GM06990 (cell line): ENCODE results near the gene RPS24.
A peak's percentile ranks its signal among the peaks of the same experiment; 100 is the strongest.

Source experiments
- DNase-seq: peaks from one replicate; pipeline ENCODE4 v3.0.0-alpha.2; 2011; ENCODE audit not compliant: insufficient read length; ENCODE audit errors: extremely low read depth
- H3K27me3 ChIP-seq: replicated peaks from 2 replicates; pipeline ENCODE4 v1.6.0; 2011; ENCODE audit warnings: low read length; ENCODE audit not compliant: control insufficient read depth, insufficient read depth
- H3K36me3 ChIP-seq: 2 replicates; pipeline ENCODE4 v1.5.1; 2011; ENCODE audit warnings: low read length; ENCODE audit not compliant: control insufficient read depth, insufficient read depth
- H3K4me3 ChIP-seq: replicated peaks from 2 replicates; pipeline ENCODE4 v1.5.1; 2011; ENCODE audit warnings: low read depth, mild to moderate bottlenecking, control low read depth, low read length
- TF ChIP-seq, protein P1 (sequence below): IDR thresholded peaks from 2 replicates; pipeline ENCODE4 v1.5.1; 2011; ENCODE audit warnings: low read length, control low read depth, mild to moderate bottlenecking, inconsistent platforms; ENCODE audit not compliant: insufficient read depth, poor library complexity, severe bottlenecking

Gene RPS24

DNA sequence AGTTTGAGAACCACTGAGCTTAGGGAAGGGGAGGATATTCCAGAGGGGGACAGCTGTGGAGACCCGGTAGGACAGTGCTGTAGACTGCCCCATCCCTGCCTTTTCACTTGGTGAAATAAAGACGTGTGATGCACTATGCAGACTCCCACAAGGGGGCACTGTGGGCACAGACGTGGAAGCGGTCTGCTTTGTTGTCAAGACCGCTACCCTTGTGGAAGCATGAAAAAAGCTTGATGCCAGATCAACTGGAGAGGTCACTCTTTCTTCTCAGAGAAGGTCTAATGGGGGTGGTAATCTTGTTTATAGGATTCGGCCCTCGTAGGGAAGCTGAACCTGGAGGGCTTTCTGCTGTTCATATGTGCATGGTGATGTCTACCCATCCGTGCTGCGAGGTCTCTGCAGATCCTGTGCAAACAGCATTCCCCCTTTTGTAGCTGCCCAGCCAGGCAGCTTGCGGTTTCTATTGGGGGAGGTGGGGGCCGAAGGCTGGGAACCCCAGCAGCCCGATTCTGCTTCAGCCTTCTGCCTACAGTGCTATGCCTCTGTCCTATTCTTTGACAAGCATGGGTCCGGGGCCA lies 13.7 kb downstream of the RPS24 start:
- TF ChIP-seq, protein P1, sequence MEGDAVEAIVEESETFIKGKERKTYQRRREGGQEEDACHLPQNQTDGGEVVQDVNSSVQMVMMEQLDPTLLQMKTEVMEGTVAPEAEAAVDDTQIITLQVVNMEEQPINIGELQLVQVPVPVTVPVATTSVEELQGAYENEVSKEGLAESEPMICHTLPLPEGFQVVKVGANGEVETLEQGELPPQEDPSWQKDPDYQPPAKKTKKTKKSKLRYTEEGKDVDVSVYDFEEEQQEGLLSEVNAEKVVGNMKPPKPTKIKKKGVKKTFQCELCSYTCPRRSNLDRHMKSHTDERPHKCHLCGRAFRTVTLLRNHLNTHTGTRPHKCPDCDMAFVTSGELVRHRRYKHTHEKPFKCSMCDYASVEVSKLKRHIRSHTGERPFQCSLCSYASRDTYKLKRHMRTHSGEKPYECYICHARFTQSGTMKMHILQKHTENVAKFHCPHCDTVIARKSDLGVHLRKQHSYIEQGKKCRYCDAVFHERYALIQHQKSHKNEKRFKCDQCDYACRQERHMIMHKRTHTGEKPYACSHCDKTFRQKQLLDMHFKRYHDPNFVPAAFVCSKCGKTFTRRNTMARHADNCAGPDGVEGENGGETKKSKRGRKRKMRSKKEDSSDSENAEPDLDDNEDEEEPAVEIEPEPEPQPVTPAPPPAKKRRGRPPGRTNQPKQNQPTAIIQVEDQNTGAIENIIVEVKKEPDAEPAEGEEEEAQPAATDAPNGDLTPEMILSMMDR: peak; percentile 88
- DNase-seq: no peak

DNA sequence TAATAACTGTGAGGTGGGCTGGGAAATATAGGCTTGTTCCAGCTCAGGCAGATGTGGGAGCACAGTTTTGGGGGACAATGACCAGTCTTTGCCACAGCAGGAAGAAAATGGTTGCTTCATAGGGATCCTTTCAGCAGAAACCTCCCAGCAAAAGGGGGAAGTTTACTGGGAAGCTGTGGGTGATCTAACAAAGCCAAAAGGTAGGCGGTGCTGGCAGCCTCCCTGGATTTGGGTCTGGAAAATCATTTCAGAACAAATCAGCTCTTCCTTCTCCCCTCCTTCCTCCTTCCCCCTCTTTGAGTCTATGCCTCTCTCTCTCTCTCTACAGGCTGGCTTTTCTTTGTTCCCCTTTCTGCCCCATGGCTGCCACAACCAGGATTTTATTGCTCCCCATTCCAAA lies 16.2 kb downstream of the RPS24 start:
- no peaks in the 10 kb centered on the region for H3K27me3 ChIP-seq
- H3K36me3 ChIP-seq: no peaks in the 10 kb centered on the region
- TF ChIP-seq, protein P1: no peak
- DNase-seq: no peak
- H3K4me3 ChIP-seq: no peak overlapping the region

More for the DNA sequence above, 13.7 kb downstream of the RPS24 start:
- no peak overlapping the region for H3K4me3 ChIP-seq
- 0 out of 2 replicates have a peak, but pooled peaks cover under 1% of the 10 kb centered on the region for H3K36me3 ChIP-seq
- no peaks in the 10 kb centered on the region for H3K27me3 ChIP-seq

DNA sequence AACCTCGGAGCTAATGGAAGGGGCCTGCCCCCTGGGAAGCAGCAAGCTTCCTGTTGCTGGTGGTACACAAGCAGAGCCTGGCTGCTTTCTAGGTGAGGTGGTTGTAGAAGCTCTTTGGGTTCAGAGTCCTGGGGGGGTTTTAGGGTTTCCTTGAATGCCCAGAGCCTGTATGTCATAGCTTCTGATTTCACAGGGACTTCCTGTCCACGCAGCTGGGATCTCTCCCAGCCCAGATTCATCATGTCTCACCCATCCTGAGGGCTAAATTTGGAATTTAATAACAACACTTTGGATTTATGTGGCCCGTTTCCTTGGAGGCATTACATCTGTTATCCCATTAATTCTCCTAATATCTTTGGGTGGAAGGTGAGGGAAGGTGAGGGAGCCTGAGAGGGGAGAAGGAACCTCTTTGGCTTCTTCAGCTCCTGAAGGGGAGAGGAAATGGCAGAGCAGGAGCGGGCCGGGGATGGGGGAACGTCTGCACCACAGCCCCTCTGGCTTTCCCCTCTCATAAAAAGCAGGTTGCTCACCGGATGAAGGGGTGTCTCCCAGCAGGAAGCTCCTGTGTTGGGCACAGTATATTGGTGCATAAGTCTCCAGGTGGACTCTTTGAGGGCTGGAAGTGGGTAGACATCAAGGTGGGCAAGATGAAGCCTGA lies 19.7 kb downstream of the RPS24 start:
- no peaks in the 10 kb centered on the region for H3K36me3 ChIP-seq
- no peak for DNase-seq
- H3K27me3 ChIP-seq: no peaks in the 10 kb centered on the region
- no peak overlapping the region for H3K4me3 ChIP-seq
- TF ChIP-seq, protein P1: no peak

DNA sequence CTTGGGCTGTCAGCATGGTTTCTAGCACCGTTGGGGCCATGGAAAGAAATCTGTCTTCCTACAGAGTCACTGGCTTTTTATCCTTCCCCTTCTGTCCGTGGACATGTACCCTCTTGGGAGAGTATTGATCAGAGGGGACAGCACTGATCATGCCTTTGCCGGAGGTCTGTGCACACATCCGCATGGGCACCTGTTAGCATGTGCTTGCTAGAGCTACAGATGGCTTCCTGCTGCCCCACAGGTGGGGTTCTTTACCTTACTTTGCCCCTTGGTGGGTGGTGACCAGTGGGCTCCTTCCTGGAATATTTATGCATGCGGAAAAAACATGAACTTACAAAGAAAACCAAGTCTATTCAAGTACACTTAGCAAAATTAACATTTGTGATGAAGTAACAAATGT lies 24.9 kb downstream of the RPS24 start:
- TF ChIP-seq, protein P1: no peak
- Histone ChIP-seq H3K36me3 (no peaks in the 10 kb centered on the region), H3K27me3 (0 out of 2 replicates have a peak, but pooled peaks cover 2% of the 10 kb centered on the region)

DNA sequence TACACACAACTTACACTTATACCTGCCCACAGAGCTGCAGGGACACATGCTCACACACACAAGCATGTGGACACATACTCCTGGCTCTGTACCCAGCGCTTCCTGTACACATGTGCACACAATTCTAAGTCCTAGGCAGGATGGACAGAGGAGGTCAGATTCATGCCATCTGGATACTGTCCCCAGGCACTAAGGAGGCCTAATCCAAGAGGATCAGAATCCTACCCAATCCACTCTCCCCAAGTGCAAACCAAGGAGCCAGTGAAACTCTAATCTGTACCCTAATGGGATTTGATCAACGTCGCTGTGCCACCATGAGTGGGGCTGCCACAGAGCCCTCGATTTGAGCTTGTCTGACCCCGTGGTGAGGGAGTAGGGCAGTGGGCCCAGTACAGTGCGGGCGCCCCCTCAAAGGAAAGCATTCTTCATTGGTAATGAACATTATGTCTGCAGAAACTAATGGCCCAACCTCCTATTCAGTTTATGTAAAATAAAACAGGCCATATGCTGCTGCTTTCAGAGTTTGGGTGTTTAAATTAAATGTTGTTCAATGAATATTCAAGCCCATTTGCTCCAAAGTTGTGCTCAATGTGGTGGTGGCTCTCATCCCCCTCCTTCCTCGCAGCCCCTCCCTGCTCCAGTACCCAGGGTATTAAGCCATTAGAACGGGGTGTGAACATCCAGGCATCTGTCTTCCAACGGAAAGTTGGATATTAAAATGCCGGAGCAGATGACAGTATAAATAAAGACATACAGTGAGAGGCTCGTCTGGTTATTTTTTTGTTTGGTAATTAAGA lies 26.4 kb downstream of the RPS24 start:
- H3K4me3 ChIP-seq: no peak overlapping the region
- H3K27me3 ChIP-seq: 0 out of 2 replicates have a peak, but pooled peaks cover 2% of the 10 kb centered on the region
- H3K36me3 ChIP-seq: no peaks in the 10 kb centered on the region
- no peak for DNase-seq
- TF ChIP-seq, protein P1: no peak

More for the DNA sequence above, 24.9 kb downstream of the RPS24 start:
- no peak for DNase-seq
- no peak overlapping the region for H3K4me3 ChIP-seq
